PC-9 (cell line): ENCODE data around the gene GPR146. TPM values are rescaled to one million over a fixed set of nuclear protein-coding genes. Genes with fewer than 3 reads are reported as not detected.

Experiments
- BruUV-seq: library from RNA; stranded (reverse); fragments of 400-500 nt; replicated peaks from 2 replicates; lab custom pipeline; 2021; lab: Mats Ljungman, UMichigan
- CTCF ChIA-PET: fragments of 300-600 bp; sonication (Branson Sonifier 250); formaldehyde crosslinking; loops from one replicate; lab custom pipeline; 2022; ENCODE audit warnings: antibody characterized with exemption; lab: Charles Lee
- POLR2A ChIA-PET: fragments of 300-600 bp; sonication (Branson Sonifier 250); formaldehyde crosslinking; loops from one replicate; lab custom pipeline; 2022; ENCODE audit warnings: antibody characterized with exemption; ENCODE audit not compliant: unreplicated experiment; lab: Charles Lee
- DNase-seq, 2 experiments: peaks; one replicate each; pipeline versions ENCODE4 v3.0.0 to v3.0.0-alpha.2; 2015 to 2022; ENCODE audit warnings: mixed read lengths in 1 of 2
- H2AFZ ChIP-seq: fragments of 200-600 bp; sonication (generic); 2 replicates; pipeline ENCODE4 v1.8.1; 2017; ENCODE audit warnings: antibody characterized with exemption
- H3F3A ChIP-seq: fragments of 200-600 bp; sonication (generic); 2 replicates; pipeline ENCODE4 v1.8.1; 2017; ENCODE audit warnings: antibody characterized with exemption, mild to moderate bottlenecking, low read depth; ENCODE audit not compliant: insufficient read depth
- H3K27ac ChIP-seq: fragments of 200-600 bp; sonication (generic); 2 replicates; pipeline ENCODE4 v1.6.1; 2016; ENCODE audit warnings: mixed run types
- H3K27me3 ChIP-seq: fragments of 200-600 bp; sonication (generic); 2 replicates; pipeline ENCODE4 v1.6.1; 2016; ENCODE audit warnings: low read depth, mixed run types; ENCODE audit not compliant: insufficient read depth
- H3K36me3 ChIP-seq: fragments of 200-600 bp; sonication (generic); 2 replicates; pipeline ENCODE4 v1.6.1; 2016; ENCODE audit warnings: low read depth, mixed run types
- H3K4me1 ChIP-seq: fragments of 200-600 bp; sonication (generic); replicated peaks from 2 replicates; pipeline ENCODE4 v1.6.1; 2016; ENCODE audit warnings: mixed run types; ENCODE audit not compliant: insufficient read depth
- H3K4me2 ChIP-seq: fragments of 200-600 bp; sonication (generic); 2 replicates; pipeline ENCODE4 v1.6.1; 2017; ENCODE audit warnings: mixed run types
- H3K4me3 ChIP-seq: fragments of 200-600 bp; sonication (generic); 2 replicates; pipeline ENCODE4 v1.6.1; 2016; ENCODE audit warnings: mixed run types
- H3K79me2 ChIP-seq: fragments of 200-600 bp; sonication (generic); 2 replicates; pipeline ENCODE4 v1.6.1; 2017; ENCODE audit warnings: low read depth, mixed run types
- H3K9me2 ChIP-seq: fragments of 200-600 bp; sonication (generic); 2 replicates; pipeline ENCODE4 v1.8.1; 2017; ENCODE audit warnings: mild to moderate bottlenecking; ENCODE audit not compliant: insufficient read depth
- H3K9me3 ChIP-seq: fragments of 200-600 bp; sonication (generic); 2 replicates; pipeline ENCODE4 v1.8.1; 2016; ENCODE audit warnings: low read depth; ENCODE audit not compliant: insufficient read depth
- H4K20me1 ChIP-seq: fragments of 200-600 bp; sonication (generic); 2 replicates; pipeline ENCODE4 v1.8.1; 2017; ENCODE audit not compliant: insufficient read depth
- EZH2 ChIP-seq: fragments of 200-600 bp; sonication (generic); IDR thresholded peaks from 2 replicates; pipeline ENCODE4 v1.8.0; 2017; ENCODE audit warnings: antibody characterized with exemption, low read depth
- intact Hi-C: fragments of 100-400 bp; cut with micrococcal nuclease; formaldehyde crosslinking; loops from one replicate; pipeline ENCODE4 v1.10.0; 2022; ENCODE audit not compliant: unreplicated experiment
- total RNA-seq: library from RNA; stranded (reverse); gene quantifications from 2 replicates; pipeline ENCODE4 v1.2.3, GENCODE V29; 2021
- TF ChIP-seq, protein P1 (sequence below): fragments of 200-600 bp; sonication (generic); conservative IDR thresholded peaks from 2 replicates; pipeline ENCODE4 v1.6.1; 2017; ENCODE audit warnings: mixed run types, antibody characterized with exemption, mild to moderate bottlenecking, moderate library complexity

Gene GPR146
- total RNA-seq, 1 experiment from 2014 or later = 3.4 TPM

DNA sequence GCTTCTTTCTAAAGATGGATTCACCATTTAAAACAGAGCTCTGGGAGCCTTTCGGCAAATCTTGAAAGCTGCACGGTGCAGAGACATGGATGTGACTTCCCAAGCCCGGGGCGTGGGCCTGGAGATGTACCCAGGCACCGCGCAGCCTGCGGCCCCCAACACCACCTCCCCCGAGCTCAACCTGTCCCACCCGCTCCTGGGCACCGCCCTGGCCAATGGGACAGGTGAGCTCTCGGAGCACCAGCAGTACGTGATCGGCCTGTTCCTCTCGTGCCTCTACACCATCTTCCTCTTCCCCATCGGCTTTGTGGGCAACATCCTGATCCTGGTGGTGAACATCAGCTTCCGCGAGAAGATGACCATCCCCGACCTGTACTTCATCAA, 47.3 kb downstream of the GPR146 start:
- no peak overlapping the region for H3K4me3 ChIP-seq
- ChIA-PET CTCF (no interaction called here), POLR2A (no interaction called here)
- no peaks in the 10 kb centered on the region for H3K36me3 ChIP-seq
- H3F3A ChIP-seq = no peaks in the 10 kb centered on the region; the same call in 1 of the 2 replicates
- TF ChIP-seq, protein P1, sequence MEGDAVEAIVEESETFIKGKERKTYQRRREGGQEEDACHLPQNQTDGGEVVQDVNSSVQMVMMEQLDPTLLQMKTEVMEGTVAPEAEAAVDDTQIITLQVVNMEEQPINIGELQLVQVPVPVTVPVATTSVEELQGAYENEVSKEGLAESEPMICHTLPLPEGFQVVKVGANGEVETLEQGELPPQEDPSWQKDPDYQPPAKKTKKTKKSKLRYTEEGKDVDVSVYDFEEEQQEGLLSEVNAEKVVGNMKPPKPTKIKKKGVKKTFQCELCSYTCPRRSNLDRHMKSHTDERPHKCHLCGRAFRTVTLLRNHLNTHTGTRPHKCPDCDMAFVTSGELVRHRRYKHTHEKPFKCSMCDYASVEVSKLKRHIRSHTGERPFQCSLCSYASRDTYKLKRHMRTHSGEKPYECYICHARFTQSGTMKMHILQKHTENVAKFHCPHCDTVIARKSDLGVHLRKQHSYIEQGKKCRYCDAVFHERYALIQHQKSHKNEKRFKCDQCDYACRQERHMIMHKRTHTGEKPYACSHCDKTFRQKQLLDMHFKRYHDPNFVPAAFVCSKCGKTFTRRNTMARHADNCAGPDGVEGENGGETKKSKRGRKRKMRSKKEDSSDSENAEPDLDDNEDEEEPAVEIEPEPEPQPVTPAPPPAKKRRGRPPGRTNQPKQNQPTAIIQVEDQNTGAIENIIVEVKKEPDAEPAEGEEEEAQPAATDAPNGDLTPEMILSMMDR = no peak
- no peak for TF ChIP-seq EZH2
- H4K20me1 ChIP-seq = peaks cover 32% of the 10 kb centered on the region
- no peaks in the 10 kb centered on the region for H3K9me2 ChIP-seq
- H3K4me1 ChIP-seq = 0 out of 2 replicates have a peak, but pooled peaks cover 4% of the 10 kb centered on the region
- H2AFZ ChIP-seq = no peak overlapping the region
- H3K4me2 ChIP-seq = no peak overlapping the region
- no peak overlapping the region for H3K27ac ChIP-seq
- H3K27me3 ChIP-seq = no peaks in the 10 kb centered on the region
- DNase-seq = no peak
- intact Hi-C loops = no loop called here
- no TSS peak for BruUV-seq
- H3K9me3 ChIP-seq = no peaks in the 10 kb centered on the region
- H3K79me2 ChIP-seq = 0 out of 2 replicates have a peak, but pooled peaks cover 3% of the 10 kb centered on the region

DNA sequence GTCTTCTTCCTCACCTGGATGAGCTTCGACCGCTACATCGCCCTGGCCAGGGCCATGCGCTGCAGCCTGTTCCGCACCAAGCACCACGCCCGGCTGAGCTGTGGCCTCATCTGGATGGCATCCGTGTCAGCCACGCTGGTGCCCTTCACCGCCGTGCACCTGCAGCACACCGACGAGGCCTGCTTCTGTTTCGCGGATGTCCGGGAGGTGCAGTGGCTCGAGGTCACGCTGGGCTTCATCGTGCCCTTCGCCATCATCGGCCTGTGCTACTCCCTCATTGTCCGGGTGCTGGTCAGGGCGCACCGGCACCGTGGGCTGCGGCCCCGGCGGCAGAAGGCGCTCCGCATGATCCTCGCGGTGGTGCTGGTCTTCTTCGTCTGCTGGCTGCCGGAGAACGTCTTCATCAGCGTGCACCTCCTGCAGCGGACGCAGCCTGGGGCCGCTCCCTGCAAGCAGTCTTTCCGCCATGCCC, 47.9 kb downstream of the GPR146 start:
- intact Hi-C loops = no loop called here
- H3K4me3 ChIP-seq = no peak overlapping the region
- H3K9me2 ChIP-seq = no peaks in the 10 kb centered on the region
- H4K20me1 ChIP-seq = peaks cover 32% of the 10 kb centered on the region
- H3K9me3 ChIP-seq = no peaks in the 10 kb centered on the region
- no peak overlapping the region for H3K4me2 ChIP-seq
- no peak overlapping the region for H2AFZ ChIP-seq
- no peak for DNase-seq
- 0 out of 2 replicates have a peak, but pooled peaks cover 4% of the 10 kb centered on the region for H3K79me2 ChIP-seq
- no peaks in the 10 kb centered on the region for H3K36me3 ChIP-seq
- no TSS peak for BruUV-seq
- TF ChIP-seq, protein P1 = no peak
- no peak for TF ChIP-seq EZH2
- CTCF ChIA-PET = no interaction called here
- H3K27ac ChIP-seq = no peak overlapping the region
- H3K27me3 ChIP-seq = no peaks in the 10 kb centered on the region
- H3K4me1 ChIP-seq = 0 out of 2 replicates have a peak, but pooled peaks cover under 1% of the 10 kb centered on the region
- H3F3A ChIP-seq = no peaks in the 10 kb centered on the region; the same call in 1 of the 2 replicates
- POLR2A ChIA-PET = no interaction called here

DNA sequence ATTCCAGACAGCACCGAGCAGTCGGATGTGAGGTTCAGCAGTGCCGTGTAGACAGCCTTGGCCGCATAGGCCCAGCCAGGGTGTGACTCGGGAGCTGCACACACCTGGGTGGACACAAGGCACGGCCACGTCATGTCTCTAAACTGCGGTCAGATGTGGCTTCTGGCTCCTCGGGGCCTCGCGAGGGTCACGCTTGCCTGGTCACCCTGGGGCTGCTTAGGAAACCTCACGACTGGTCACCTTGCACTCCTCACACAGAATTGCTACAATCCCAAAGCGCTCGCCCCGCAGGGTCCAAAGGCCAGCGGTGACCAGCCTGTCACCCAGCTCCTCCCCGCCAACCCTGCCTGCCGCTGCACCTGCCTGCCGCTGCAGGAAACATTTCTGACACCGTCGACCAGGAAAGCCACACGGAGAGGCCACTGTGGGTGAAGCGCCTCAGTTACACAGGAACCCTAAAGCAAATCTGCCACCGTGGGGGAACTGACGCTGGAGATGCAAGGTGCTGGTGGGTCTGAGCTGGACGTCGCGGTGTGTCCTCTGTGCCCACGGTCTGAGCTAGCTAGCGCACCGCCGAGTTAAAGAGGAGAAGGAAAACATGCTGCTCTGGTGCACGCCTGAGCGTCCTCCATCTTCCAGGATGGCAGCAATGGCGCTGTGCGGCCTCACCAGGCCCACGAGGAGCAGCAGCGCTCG, 48.6 kb downstream of the GPR146 start:
- Histone ChIP-seq H3K4me2 (no peak overlapping the region), H4K20me1 (peaks cover 26% of the 10 kb centered on the region), H3K9me2 (no peaks in the 10 kb centered on the region), H3F3A (no peaks in the 10 kb centered on the region), H2AFZ (no peak overlapping the region), H3K27ac (no peak overlapping the region), H3K36me3 (no peaks in the 10 kb centered on the region), H3K27me3 (no peaks in the 10 kb centered on the region), H3K9me3 (no peaks in the 10 kb centered on the region), H3K79me2 (0 out of 2 replicates have a peak, but pooled peaks cover 4% of the 10 kb centered on the region), H3K4me1 (no peaks in the 10 kb centered on the region), H3K4me3 (no peak overlapping the region)
- POLR2A ChIA-PET = no interaction called here
- CTCF ChIA-PET = no interaction called here
- intact Hi-C loops = no loop called here
- DNase-seq = no peak
- BruUV-seq = no TSS peak
- TF ChIP-seq, protein P1 = no peak
- TF ChIP-seq EZH2 = no peak
